ENCODE results near the gene POU6F2.
"Not testable (repeated sequence)": the region's sequence is repeated elsewhere in the genome, so short reads cannot be mapped to it uniquely, and the experiment has no call there.

The POU6F2 gene

GRCh38 chr7:39002755-39003154, 25.0 kb downstream of the POU6F2 start:
- no peak for DNase-seq

DNA sequence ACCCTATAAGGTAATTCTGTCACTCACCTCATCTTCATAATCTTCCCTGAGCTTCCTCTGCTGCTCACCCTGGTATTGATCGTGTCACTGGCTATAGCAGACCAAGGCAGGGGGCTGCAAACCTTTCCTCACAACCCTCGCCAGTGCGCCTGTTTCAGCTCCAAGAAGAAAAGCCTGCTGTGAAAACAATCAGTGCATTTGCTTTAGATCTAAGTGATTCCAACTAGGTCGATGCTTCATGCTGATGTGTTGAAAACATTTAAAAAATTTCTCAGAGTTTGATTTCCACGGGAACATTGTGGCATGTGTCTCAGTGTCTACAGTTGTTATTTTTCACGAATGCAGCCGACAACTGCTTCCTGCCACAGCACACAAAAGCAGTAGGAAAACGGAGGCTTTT, 27.3 kb downstream of the POU6F2 start:
- no peak for DNase-seq

GRCh38 chr7:39005461-39005860, 27.8 kb downstream of the POU6F2 start:
- DNase-seq: no peak

- not testable (repeated sequence) for DNase-seq
Measured at GRCh38 chr7:39013049-39013939, 35.6 kb downstream of the POU6F2 start.

GRCh38 chr7:39016609-39017008, 38.9 kb downstream of the POU6F2 start:
- no peak for DNase-seq

- DNase-seq: no peak
Measured at GRCh38 chr7:39017369-39017915, 39.7 kb downstream of the POU6F2 start.

DNA sequence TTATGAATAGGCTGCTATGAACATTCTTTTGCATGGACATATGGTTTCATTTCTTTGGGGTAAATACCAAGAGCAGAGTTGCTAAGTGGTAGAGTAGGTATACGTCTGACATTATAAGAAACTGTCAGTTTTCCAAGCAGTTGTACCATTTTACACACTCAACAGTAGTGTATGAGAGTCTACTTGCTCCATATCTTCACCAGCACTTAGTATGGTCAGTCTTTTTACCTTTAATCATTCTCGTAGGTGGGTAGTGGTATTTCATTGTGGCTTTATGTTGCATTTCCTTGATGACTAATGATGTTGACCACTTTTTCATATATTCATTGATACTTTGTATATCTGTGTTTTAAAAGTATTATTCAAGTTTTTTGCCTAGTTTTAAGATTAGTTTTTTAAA, 45.1 kb downstream of the POU6F2 start:
- no peak for DNase-seq

DNA sequence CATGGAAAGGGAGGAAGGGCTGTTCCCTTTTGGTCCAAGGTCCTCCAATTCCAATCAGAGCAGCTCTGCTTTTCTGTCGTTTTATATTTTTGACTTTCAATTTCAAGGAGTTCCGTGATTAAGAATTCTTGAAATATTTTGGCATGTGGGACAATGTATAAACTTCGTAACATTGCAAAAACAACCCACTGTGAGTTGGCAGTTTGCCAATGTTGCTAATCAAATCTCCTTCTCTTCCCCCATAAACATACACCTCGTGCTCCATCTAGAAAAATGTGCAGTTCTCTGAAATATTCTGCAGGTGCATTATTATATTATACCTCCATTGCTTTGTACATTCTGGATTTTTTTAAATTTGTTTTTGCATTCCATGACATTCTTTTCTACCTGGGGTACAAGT, 49.8 kb downstream of the POU6F2 start:
- no peak for DNase-seq

- no peak for DNase-seq
Measured at GRCh38 chr7:39033885-39034624, 56.3 kb downstream of the POU6F2 start.

DNA sequence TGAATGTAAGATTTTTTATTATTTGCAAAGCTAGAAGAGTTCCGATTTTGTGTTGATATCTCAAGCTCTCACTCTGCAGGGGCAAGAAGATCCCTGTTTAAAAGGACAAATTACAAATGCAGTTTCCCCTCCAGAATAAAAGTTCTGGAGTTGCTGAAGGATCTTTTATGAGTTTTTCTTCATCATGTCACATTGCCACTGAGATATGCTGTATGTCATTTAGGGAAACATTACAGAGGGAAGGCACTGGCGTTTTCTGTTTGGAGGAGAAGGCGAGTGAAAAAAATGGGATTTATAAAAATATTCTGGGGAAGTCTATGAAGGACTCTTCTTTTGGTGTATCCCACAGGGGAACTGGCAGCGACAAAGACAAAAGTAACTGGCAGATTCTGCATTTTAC, 57.4 kb downstream of the POU6F2 start:
- no peak for DNase-seq

DNA sequence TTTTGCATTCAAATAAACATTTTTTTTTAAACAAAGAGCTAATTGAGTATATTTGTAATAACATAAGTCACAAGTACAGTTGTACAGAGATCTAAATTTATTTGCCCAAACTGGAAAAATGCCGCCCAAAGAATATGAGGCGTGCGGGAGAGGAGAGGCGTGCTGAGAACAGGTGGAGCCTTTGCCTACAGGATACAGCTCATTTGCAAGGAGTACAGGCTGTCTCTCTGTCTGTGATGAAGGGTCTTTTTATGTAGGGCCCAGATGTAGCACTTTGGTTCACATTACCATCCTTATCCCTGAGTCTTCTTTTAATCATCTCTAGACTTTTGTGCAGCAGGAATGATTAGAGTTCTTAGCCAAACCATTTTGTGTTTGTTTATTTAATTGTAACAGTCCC, 58.2 kb downstream of the POU6F2 start:
- DNase-seq: no peak

DNA sequence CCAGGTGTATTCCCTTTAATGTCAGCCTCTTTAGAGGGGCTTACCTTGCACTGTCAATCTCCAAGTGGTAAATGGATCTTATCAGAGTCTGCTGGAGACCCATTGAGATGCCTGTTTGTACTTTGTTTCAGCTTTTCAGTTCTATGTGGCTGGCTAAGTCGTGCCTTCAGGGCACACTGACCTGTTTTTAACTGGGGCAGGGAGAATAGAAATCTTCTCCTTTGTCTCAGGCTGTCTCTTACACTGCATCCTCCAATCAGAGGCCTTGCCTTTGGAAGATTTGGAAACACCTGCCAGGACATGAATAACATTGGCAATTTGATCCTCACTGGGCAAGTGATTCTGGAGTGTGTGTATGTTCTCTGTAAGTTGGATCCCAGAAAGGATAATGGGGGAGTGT, 65.0 kb downstream of the POU6F2 start:
- DNase-seq: no peak

- DNase-seq: no peak
Measured at GRCh38 chr7:39043531-39043930, 65.8 kb downstream of the POU6F2 start.

- no peak for DNase-seq
Measured at GRCh38 chr7:39044489-39044888, 66.8 kb downstream of the POU6F2 start.

DNA sequence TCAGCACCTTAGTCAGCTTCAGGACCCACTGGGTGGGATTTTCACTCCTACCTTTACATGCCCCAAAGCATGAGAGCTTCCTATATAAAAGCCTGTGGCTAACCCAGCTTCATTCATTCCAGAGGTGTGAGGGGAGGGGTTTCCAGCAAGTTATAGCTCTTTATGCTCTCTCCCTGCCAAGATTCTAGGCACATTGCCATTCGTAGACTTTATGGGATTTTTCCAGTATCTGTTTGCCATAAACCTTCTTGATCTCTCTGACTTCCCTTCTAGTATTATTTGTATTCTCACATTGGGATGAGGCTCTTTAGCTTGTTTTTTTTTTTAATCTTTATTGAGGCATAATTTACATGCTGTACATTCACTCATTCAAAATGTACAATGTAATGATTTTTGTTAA, 67.5 kb downstream of the POU6F2 start:
- DNase-seq: no peak

DNA sequence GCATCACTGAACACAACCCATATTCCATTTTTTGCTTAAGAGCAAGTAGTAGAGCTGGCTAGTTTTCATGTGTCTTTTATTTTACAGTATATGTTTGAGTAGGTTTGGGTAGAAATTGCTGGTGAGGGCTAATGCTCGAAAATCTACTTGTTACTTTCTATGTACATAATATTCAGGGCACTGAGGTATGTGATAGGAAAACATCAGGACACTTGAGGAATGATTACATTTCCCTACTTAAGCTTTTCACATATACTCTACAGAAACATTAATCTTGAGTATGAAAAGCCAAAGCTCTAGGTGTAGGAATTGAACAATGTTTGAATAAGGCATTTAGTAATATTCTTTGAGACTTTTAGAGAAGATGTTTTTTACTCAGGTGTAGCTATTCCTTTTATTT, 73.6 kb downstream of the POU6F2 start:
- no peak for DNase-seq

DNA sequence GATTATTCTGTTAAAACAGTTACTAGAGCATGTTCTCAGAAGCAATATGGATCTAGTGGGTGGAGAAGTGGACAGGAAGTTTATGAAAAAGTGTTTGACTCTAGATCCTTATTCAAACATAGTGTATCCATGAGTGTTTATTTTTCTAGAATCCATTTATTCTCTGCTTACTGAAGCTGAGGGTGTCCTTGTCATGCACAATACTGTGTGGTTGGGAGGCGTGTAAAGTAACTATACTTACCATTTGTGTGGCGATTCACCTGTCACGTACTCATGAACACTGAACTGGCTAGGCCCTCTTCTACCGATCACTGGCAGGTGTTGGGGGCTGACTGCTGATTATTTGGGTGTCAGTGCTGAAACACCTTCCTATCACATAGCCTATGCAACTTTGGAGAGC, 74.0 kb downstream of the POU6F2 start:
- DNase-seq: no peak

DNA sequence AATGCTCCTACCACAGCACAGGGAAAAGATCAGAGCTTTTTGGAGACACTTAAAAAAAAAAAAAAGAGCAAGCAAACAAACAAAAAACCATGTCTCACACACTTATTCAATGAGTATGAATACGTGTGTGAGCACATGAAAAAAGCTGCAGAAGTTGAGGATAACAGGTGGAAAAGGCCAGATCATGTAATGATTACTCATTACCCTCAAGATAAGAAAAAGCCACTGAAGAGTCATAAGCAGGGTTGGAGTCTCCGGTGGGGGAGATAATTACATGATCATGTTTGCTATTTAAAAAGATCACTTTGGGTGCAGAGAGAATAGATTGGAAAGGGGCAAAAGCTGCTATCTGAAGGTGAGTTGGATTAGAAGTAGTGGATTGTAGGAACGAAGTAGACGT, 77.0 kb downstream of the POU6F2 start:
- no peak for DNase-seq

GRCh38 chr7:39056153-39056552, 78.4 kb downstream of the POU6F2 start:
- no peak for DNase-seq

- no peak for DNase-seq
Measured at GRCh38 chr7:39062811-39063210, 85.1 kb downstream of the POU6F2 start.

DNA sequence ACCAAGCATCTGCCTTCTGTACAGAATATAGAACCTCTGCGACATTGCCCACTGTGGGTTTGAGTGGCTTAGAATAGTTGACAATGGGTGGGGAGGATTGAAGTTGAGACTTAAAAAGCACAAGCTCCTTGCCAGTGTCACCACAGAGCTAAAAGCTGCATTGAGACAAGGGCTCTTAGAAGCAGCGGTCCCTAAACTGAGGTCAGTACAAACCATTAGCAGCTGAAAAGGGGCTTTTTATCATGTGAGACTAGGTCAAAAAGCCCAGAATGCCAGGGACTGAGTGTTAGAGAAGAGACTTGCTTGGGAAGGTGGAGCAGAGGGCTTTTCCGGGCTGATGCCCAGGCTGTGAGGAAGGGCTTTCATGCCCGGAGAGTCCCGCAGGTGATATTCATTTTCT, 91.3 kb downstream of the POU6F2 start:
- no peak for DNase-seq

- no peak for DNase-seq
Measured at GRCh38 chr7:39069896-39070881, 92.5 kb downstream of the POU6F2 start.

DNA sequence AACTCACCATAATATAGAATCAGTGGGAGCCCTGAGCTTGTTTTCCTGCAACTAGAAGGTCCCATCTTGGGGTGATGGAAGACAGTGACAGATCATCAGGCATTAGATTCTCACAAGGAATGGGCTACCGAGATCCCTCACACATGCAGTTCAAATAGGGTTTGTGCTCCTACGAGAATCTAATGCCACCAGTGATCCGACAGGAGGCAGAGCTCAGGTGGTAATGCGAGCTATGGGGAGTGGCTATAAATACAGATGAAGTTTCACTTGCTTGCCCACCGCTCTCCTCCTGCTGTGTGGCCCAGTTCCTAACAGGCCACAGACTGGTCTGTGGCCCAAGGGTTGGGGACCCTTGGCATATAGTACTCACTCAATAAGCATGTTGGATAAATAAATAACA, 93.4 kb downstream of the POU6F2 start:
- no peak for DNase-seq
